22Rv1 (cell line): ENCODE measurements around the gene ITPR1.

Experiments used
- CTCF ChIP-seq: fragments of 450-650 bp; IDR thresholded peaks from 2 replicates; pipeline ENCODE4 v1.5.1; 2017; ENCODE audit warnings: mild to moderate bottlenecking
- ZFX ChIP-seq: fragments of 450-650 bp; IDR thresholded peaks from 2 replicates; pipeline ENCODE4 v1.6.1; 2017; ENCODE audit warnings: antibody characterized with exemption, borderline replicate concordance

- TF ChIP-seq CTCF (peak; percentile 59), ZFX (no peak)
Observed at GRCh38 chr3:4711680-4711992, 218.5 kb downstream of the ITPR1 start.
